HG02798 (cell line): ENCODE data around the gene CEP152.
"Not testable (repeated sequence)": the region's sequence is repeated elsewhere in the genome, so short reads cannot be mapped to it uniquely, and the experiment has no call there.

Experiments
- ATAC-seq: cut with Tn5 transposase; IDR thresholded peaks from one replicate; pipeline ENCODE4 v1.9.1; 2021; ENCODE audit warnings: mild to moderate bottlenecking; ENCODE audit not compliant: unreplicated experiment, poor library complexity

The CEP152 gene

GRCh38 chr15:48806151-48806550, 4.7 kb downstream of the CEP152 start:
- no peak for ATAC-seq

- ATAC-seq, result no peak
Measured at GRCh38 chr15:48805591-48805990, 5.3 kb downstream of the CEP152 start.

- no peak for ATAC-seq
Measured at GRCh38 chr15:48803877-48804276, 7.0 kb downstream of the CEP152 start.

- no peak for ATAC-seq
Measured at GRCh38 chr15:48802867-48803266, 8.0 kb downstream of the CEP152 start.

- ATAC-seq, result peak; percentile 66
Measured at GRCh38 chr15:48802257-48802656, 8.6 kb downstream of the CEP152 start.

GRCh38 chr15:48800811-48801455, 9.9 kb downstream of the CEP152 start:
- no peak for ATAC-seq

GRCh38 chr15:48800245-48800644, 10.6 kb downstream of the CEP152 start:
- no peak for ATAC-seq

- ATAC-seq, result no peak
Measured at GRCh38 chr15:48798319-48798718, 12.6 kb downstream of the CEP152 start.

- ATAC-seq, result no peak
Measured at GRCh38 chr15:48796930-48797329, 13.9 kb downstream of the CEP152 start.

- ATAC-seq, result no peak
Measured at GRCh38 chr15:48796521-48796920, 14.3 kb downstream of the CEP152 start.

- no peak for ATAC-seq
Measured at GRCh38 chr15:48795901-48796300, 15.0 kb downstream of the CEP152 start.

- peak; percentile 93 for ATAC-seq
Measured at GRCh38 chr15:48794697-48795134, 16.2 kb downstream of the CEP152 start.

- ATAC-seq, result no peak
Measured at GRCh38 chr15:48792408-48792807, 18.5 kb downstream of the CEP152 start.

GRCh38 chr15:48790466-48791115, 20.3 kb downstream of the CEP152 start:
- ATAC-seq, result not testable (repeated sequence)

- no peak for ATAC-seq
Measured at GRCh38 chr15:48785712-48786111, 25.2 kb downstream of the CEP152 start.

- no peak for ATAC-seq
Measured at GRCh38 chr15:48785195-48785594, 25.7 kb downstream of the CEP152 start.

GRCh38 chr15:48784756-48785155, 26.1 kb downstream of the CEP152 start:
- ATAC-seq, result no peak

- ATAC-seq, result no peak
Measured at GRCh38 chr15:48782911-48783310, 28.0 kb downstream of the CEP152 start.

- no peak for ATAC-seq
Measured at GRCh38 chr15:48781481-48782081, 29.3 kb downstream of the CEP152 start.

- no peak for ATAC-seq
Measured at GRCh38 chr15:48781017-48781416, 29.9 kb downstream of the CEP152 start.

GRCh38 chr15:48778331-48778730, 32.5 kb downstream of the CEP152 start:
- ATAC-seq, result no peak
